GM12878 (cell line): Measurements from ENCODE around the gene MYO3B. TPM values are rescaled to one million over a fixed set of nuclear protein-coding genes. Genes with fewer than 3 reads are reported as not detected.

Experiments
- DPF2 ChIP-seq: fragments of 450-650 bp; IDR thresholded peaks from 2 replicates; pipeline ENCODE4 v1.6.1; 2017; ENCODE audit warnings: mild to moderate bottlenecking
- JUND ChIP-seq: IDR thresholded peaks from 2 replicates; pipeline ENCODE4 v1.6.1; 2012; ENCODE audit warnings: low read depth, mild to moderate bottlenecking, low read length, improper control_type of control experiment, moderate library complexity
- KAT2A ChIP-seq: conservative IDR thresholded peaks from 2 replicates; pipeline ENCODE4 v1.6.1; 2011; ENCODE audit warnings: low read depth, low read length; ENCODE audit not compliant: control insufficient read depth
- MEF2B ChIP-seq: fragments of 450-650 bp; IDR thresholded peaks from 2 replicates; pipeline ENCODE4 v1.6.1; 2018; ENCODE audit warnings: mild to moderate bottlenecking, moderate library complexity; ENCODE audit not compliant: partially characterized antibody, poor library complexity, severe bottlenecking
- SMARCA5 ChIP-seq: fragments of 450-650 bp; IDR thresholded peaks from 2 replicates; pipeline ENCODE4 v1.6.1; 2017; ENCODE audit warnings: mild to moderate bottlenecking
- SREBF1 ChIP-seq: IDR thresholded peaks from 2 replicates; pipeline ENCODE4 v1.6.1; 2012; ENCODE audit warnings: mild to moderate bottlenecking, low read length
- SREBF2 ChIP-seq: IDR thresholded peaks from 2 replicates; pipeline ENCODE4 v1.6.1; 2012; ENCODE audit warnings: mild to moderate bottlenecking, low read length
- ZBED1 ChIP-seq: IDR thresholded peaks from 2 replicates; pipeline ENCODE4 v1.6.1; 2016; ENCODE audit warnings: borderline replicate concordance
- ZNF384 ChIP-seq: IDR thresholded peaks from 2 replicates; pipeline ENCODE4 v1.6.1; 2012; ENCODE audit warnings: low read depth, mild to moderate bottlenecking, low read length, improper control_type of control experiment, borderline replicate concordance
- polyA plus RNA-seq, 11 experiments: library from polyadenylated mRNA; depleted of rRNA in 4 of 11; unstranded in 6 of 11; stranded (reverse) in 5 of 11; fragments of >200 nt; fragmentation: Nextera tagmentation in 4 of 11; fragmentation: Illumina TruSeq in 1 of 11; extraction: Ambion mirVana in 4 of 11; extraction: Trizol in 1 of 11; gene quantifications; 1 replicate in 1 of 11; 2 replicates in 10 of 11; pipeline versions ENCODE4 v1.2.1 to v1.2.3, GENCODE V29; 2011 to 2016; ENCODE audit warnings: inconsistent platforms in 2 of 11, missing spikeins in 2 of 11, low read depth in 1 of 11
- total RNA-seq, 4 experiments: library from RNA; depleted of rRNA in 3 of 4; stranded (reverse); fragments of >200 nt in 3 of 4; fragmentation: Illumina TruSeq in 1 of 4; extraction: Trizol in 1 of 4; gene quantifications; 2 replicates each; pipeline versions ENCODE4 v1.2.1 to v1.2.3, GENCODE V29; 2013 to 2021
- TF ChIP-seq, protein P1 (sequence below): IDR thresholded peaks from 2 replicates; pipeline ENCODE4 v1.6.1; 2012; ENCODE audit warnings: low read depth, low read length, improper control_type of control experiment
- TF ChIP-seq, protein P2 (sequence below): fragments of 450-650 bp; conservative IDR thresholded peaks from 2 replicates; pipeline ENCODE4 v1.6.1; 2017; ENCODE audit warnings: mild to moderate bottlenecking, moderate library complexity
- TF ChIP-seq, protein P3 (sequence below): fragments of 450-650 bp; IDR thresholded peaks from 2 replicates; pipeline ENCODE4 v1.6.1; 2016; ENCODE audit warnings: mild to moderate bottlenecking
- TF ChIP-seq, protein P4 (sequence below): fragments of 450-650 bp; IDR thresholded peaks from 2 replicates; pipeline ENCODE4 v1.6.1; 2017; ENCODE audit warnings: mild to moderate bottlenecking, low read depth, inconsistent platforms; ENCODE audit not compliant: poor library complexity, severe bottlenecking

Gene MYO3B
- total and polyA plus RNA-seq, 10 of the 15 experiments (the other 5 are each of a cell fraction or from before 2014, with no cell fraction given): 1.1 to 7.1 (median 2.1) TPM

DNA sequence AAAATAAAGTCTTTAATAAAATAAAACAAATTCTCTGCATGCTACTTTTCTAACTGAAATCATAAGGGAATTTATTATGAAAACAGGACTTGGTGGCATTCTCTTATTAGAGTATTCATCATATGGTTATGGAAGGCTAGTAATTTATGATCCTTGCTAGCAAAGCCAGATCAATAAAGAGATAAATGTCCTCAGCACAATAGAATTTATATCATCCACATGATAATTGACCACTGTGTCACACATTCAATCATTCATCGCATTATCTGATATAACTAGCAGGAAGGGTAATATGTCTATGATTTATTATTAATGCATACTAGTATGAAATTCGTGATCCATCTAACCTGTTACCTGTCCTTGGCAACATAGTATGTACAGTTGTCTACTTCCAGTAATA, 175.8 kb downstream of the MYO3B start (continued):
- TF ChIP-seq, protein P1, sequence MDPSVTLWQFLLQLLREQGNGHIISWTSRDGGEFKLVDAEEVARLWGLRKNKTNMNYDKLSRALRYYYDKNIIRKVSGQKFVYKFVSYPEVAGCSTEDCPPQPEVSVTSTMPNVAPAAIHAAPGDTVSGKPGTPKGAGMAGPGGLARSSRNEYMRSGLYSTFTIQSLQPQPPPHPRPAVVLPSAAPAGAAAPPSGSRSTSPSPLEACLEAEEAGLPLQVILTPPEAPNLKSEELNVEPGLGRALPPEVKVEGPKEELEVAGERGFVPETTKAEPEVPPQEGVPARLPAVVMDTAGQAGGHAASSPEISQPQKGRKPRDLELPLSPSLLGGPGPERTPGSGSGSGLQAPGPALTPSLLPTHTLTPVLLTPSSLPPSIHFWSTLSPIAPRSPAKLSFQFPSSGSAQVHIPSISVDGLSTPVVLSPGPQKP: no peak
- TF ChIP-seq, protein P2, sequence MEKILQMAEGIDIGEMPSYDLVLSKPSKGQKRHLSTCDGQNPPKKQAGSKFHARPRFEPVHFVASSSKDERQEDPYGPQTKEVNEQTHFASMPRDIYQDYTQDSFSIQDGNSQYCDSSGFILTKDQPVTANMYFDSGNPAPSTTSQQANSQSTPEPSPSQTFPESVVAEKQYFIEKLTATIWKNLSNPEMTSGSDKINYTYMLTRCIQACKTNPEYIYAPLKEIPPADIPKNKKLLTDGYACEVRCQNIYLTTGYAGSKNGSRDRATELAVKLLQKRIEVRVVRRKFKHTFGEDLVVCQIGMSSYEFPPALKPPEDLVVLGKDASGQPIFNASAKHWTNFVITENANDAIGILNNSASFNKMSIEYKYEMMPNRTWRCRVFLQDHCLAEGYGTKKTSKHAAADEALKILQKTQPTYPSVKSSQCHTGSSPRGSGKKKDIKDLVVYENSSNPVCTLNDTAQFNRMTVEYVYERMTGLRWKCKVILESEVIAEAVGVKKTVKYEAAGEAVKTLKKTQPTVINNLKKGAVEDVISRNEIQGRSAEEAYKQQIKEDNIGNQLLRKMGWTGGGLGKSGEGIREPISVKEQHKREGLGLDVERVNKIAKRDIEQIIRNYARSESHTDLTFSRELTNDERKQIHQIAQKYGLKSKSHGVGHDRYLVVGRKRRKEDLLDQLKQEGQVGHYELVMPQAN: no peak
- TF ChIP-seq SREBF2 (no peak), SMARCA5 (no peak), MEF2B (no peak), ZNF384 (no peak), ZBED1 (no peak), JUND (no peak), DPF2 (no peak), SREBF1 (no peak), KAT2A (no peak)
- TF ChIP-seq, protein P3, sequence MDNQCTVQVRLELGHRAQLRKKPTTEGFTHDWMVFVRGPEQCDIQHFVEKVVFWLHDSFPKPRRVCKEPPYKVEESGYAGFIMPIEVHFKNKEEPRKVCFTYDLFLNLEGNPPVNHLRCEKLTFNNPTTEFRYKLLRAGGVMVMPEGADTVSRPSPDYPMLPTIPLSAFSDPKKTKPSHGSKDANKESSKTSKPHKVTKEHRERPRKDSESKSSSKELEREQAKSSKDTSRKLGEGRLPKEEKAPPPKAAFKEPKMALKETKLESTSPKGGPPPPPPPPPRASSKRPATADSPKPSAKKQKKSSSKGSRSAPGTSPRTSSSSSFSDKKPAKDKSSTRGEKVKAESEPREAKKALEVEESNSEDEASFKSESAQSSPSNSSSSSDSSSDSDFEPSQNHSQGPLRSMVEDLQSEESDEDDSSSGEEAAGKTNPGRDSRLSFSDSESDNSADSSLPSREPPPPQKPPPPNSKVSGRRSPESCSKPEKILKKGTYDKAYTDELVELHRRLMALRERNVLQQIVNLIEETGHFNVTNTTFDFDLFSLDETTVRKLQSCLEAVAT: no peak
- TF ChIP-seq, protein P4, sequence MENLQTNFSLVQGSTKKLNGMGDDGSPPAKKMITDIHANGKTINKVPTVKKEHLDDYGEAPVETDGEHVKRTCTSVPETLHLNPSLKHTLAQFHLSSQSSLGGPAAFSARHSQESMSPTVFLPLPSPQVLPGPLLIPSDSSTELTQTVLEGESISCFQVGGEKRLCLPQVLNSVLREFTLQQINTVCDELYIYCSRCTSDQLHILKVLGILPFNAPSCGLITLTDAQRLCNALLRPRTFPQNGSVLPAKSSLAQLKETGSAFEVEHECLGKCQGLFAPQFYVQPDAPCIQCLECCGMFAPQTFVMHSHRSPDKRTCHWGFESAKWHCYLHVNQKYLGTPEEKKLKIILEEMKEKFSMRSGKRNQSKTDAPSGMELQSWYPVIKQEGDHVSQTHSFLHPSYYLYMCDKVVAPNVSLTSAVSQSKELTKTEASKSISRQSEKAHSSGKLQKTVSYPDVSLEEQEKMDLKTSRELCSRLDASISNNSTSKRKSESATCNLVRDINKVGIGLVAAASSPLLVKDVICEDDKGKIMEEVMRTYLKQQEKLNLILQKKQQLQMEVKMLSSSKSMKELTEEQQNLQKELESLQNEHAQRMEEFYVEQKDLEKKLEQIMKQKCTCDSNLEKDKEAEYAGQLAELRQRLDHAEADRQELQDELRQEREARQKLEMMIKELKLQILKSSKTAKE: no peak
